CD1c-positive myeloid dendritic cell (primary cell): ENCODE measurements around the gene ROBO1.
"Not testable (repeated sequence)": the region's sequence is repeated elsewhere in the genome, so short reads cannot be mapped to it uniquely, and the experiment has no call there.

ENCODE experiments used
- DNase-seq: peaks from one replicate; pipeline ENCODE4 v3.0.0-alpha.2; 2016; ENCODE audit errors: extremely low spot score

ROBO1 gene

GRCh38 chr3:79767905-79768267, at the start of gene ROBO1:
Gene ROBO1 (minus strand): TSS chr3:79767998.
- no peak for DNase-seq

DNA sequence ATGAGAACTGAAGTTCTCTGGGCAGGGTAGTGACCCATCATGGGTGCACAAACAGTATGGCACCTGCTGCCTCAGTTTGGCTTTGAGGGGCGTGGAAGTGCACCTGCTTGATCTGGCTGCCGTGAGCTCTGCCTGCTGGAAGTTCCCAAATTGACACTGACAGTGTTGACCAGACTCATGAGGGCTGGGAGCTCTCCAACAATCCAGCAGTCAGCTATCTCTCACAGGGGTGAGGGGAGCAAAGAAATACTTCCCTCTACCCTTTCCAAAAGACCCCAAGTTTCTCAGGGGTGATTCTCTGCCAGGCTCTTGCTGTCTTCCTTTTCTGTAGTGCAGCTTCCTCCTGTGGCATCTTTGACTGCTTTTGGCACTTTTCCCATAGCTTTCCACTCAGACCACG, 49.4 kb upstream of the ROBO1 start:
- no peak for DNase-seq

DNA sequence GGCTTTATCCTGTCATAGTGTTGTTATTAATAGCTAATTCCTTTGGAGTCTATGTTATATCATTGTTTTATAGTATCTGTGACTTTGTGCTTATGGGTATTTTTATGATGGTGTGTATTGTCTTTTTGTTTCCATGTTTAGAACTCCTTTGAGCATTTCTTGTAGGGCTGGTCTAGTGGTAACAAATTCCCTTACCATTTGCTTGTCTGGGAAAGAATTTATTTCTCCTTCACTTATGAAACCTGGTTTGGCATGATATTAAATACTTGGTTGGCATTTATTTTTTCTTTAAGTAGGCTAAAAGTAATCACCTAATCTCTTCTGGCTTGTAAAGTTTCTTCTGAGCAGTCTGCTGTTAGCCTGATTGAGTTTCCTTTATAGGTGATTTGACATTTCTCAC, 47.7 kb upstream of the ROBO1 start:
- no peak for DNase-seq

DNA sequence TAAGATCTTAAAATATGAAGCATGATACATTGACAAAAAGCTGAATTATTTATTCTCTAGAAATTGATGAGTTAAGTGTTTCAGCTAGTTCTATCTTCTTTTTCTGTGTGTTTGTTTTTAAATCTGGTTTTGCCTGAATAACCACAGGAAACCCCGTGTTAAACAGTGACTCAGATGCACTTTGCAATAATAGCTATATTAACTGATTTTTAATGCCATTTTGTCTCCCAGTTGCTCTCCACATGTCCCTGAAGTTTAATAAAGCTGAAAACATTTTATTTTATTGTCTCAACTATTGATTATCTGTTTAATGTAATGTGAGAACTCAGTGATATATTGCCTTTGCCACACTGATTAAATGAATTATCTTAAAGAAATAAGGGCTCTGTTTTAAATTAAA, 42.8 kb upstream of the ROBO1 start:
- DNase-seq, result no peak

DNA sequence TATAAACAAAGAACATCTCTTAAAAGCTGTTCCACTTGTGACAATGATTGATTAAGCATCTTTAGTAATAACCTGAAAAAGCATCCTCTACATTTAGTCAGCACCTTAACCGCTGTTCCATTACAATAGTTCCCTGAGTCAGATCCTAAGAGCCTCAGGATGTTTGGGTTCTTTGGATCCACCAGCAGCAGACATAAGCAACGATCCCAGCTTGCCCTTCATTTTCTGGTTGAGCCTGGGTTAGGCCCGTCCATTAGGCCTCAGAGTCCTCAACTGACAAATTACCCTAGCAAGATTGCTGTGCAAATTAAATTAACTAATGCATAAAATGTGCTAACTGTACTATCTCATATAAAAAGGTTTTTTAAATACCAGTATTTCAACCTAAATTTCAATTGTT, 42.3 kb upstream of the ROBO1 start:
- no peak for DNase-seq

GRCh38 chr3:79809106-79809505, 41.3 kb upstream of the ROBO1 start:
- no peak for DNase-seq

DNA sequence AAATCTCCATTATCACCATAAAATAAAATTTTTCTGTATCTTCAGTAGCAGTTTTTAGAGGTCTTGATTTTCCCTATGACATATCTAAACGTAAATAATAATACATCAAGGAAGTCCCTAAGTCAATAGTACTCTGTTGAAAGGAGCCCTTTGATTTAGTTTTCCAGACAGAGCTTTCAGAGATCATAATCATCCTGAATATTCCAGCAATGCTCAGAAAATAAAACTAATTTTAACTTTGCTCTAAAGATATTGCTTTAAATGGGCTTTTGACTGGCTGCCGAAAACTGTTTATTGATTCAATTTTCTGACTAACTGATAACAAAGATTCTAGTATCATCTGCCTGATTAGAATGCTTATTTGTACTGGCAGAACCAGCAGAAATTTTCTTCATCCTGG, 40.7 kb upstream of the ROBO1 start:
- no peak for DNase-seq

- DNase-seq, result not testable (repeated sequence)
These were observed 22.4 kb upstream of the ROBO1 start for GRCh38 chr3:79790177-79790576.

- DNase-seq, result no peak
These were observed 5.5 kb upstream of the ROBO1 start for GRCh38 chr3:79773291-79773690.

DNA sequence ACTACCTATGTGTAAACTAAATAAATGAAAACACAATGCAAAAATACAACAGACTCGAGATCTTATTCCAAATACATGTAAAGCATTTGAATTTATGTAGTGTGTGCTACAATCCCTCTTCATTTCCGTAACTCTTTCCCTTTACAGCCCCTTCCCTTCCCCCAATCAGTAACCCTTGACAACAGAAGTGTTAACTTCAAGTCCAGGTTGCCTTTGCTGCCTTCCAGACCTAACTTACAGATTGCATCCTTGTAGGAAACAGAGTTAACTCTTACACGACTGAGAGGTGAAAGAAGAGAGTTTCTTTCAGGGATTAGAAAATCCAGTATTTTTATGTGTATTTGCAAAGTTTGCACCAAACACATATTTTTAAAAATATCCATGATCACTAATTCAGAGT, 1.4 kb upstream of the ROBO1 start:
- DNase-seq, result no peak

DNA sequence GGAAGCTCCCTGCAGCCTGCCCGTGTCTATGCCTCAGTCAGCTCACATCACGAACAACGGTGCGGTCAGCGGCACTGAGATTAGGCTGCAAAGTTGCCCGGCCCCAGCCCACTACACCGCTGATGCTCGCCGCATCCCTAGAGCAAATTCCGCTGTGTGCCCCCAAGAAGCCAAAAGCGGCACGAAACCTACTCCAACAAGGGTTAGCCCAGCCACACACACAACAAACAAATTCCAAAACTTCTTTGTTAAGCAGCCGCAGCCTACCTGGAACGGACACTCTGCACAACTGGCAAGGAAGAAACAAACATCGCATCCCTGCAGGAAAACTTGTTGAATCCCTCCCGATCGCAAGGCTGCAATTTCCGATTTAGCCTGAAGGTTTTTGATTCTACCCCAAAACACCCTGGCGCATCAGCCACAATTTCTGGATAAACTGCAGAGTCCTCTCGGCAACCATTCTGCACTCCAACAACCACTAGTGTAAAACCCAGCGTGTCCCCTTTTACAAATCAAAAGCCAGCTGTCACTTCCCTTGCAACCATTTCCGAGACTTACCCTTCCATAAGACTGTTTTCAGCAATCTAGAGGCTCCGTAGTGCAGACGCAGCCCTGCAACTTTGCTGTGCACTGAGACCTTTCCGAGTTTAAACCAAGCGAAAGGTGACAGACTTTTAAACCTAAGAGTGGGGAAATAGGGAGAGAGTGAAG, 449 bp downstream of the ROBO1 start:
- DNase-seq, result no peak

GRCh38 chr3:79766496-79767193, 1.2 kb downstream of the ROBO1 start:
- DNase-seq, result no peak

- DNase-seq, result no peak
These were observed 1.9 kb downstream of the ROBO1 start for GRCh38 chr3:79765911-79766310.

GRCh38 chr3:79761441-79761840, 6.4 kb downstream of the ROBO1 start:
- no peak for DNase-seq

DNA sequence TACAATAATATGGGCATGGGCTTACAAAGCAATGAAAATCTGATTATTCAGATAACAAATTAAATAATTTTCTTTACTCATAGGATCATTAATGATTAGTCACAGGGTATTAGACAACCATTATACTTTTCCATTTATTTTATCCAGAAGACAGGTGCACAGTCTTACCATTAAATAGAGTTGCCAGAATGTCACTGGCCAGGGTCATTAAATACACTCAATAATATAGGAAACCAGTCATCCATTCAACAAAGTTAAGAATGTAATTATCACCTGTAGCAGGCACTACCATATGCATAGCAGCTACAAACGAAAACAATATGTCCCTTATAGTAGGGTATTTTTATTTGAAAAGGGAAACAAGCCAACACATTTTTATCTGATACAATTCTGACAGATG, 16.1 kb downstream of the ROBO1 start:
- no peak for DNase-seq

DNA sequence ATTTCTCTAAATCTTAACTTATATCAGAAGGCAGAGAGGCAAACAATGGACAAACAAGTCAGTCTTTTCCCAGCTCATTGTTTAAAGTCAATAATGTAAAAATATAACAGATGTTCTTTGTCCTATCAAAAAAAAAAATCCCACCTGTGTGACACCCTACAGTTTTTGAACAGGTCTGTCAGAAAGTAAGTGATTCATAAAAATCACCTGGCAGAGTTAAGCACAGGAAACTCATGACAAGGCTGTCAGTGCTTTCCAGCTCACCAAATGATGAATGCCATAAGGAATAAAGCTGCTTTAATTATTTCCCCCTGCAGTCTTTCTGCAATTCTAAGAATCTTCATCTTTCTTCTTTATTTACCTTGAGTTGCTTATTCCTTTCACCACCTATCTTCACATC, 30.3 kb downstream of the ROBO1 start:
- no peak for DNase-seq

GRCh38 chr3:79729096-79729495, 38.7 kb downstream of the ROBO1 start:
- DNase-seq, result no peak

DNA sequence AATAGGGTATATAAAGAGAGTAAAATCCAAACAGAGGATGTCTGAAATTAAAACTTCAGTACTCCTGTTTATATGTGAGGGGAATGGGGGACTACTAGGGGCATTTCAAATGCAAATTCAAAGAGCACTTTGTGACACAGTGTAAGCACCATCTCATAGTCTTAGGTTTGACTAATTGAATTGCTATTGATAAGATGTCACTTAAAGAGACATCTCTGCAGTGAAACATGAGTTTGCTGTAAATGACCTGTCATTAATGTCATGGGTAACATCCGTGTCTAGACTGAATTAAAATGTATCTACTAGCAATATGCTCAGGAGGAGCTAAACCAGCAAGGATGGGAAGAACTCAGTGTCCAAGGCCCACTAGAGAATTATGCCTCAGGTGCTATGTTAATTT, 41.0 kb downstream of the ROBO1 start:
- no peak for DNase-seq

- DNase-seq, result no peak
These were observed 43.6 kb downstream of the ROBO1 start for GRCh38 chr3:79724206-79724605.

DNA sequence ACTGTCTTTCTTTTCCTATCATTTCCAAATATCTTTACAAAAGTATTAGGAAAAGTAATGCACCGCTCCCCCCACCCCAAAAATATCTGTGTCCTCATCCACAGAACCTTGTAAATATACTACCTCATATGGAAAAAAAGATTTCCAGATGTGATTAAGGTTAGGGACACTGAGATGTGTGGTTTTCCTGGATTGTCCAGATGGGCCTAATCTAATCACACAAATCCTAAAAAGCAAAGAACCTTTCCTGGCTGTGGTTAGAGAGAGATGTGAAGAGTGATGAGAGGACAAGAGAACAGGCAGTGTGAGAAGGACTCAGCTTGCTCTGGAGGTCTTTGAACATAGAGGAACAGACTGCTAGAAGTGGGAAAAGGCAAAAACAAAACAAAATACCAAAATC, 77.7 kb downstream of the ROBO1 start:
- DNase-seq, result no peak

DNA sequence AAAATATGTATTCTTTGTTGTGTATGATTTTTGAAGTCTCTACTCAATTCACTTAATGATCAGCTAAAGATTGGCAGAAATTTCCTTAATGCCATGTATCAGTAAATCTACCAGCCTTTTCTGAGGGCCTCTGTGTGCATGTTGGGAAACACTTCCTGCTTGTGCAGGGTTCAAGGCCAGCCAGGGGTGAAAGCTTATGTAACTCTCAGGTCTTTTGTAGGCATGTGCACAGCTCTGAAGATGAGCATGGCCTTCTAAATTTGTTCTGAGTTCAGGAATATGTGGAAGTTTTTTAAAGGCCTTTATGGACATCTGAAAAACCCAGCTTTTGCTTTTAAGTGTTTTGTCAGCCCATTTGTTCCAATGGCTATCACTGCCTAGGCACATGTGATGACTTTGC, 82.7 kb downstream of the ROBO1 start:
- DNase-seq, result no peak

GRCh38 chr3:79684041-79684440, 83.8 kb downstream of the ROBO1 start:
- DNase-seq, result no peak

- no peak for DNase-seq
These were observed 95.1 kb downstream of the ROBO1 start for GRCh38 chr3:79672731-79673130.

GRCh38 chr3:79672075-79672474, 95.7 kb downstream of the ROBO1 start:
- no peak for DNase-seq
